ENCODE results near the gene SAG. TPM values are rescaled to one million over a fixed set of nuclear protein-coding genes. Genes with fewer than 3 reads are reported as not detected.

SAG gene
- total RNA-seq, 1 donor from 2014 or later: not detected

- DNase-seq (ENCODE audit: low spot score): no peak
Measured at GRCh38 chr2:233288663-233289062, 19.0 kb upstream of the SAG start.

- DNase-seq (ENCODE audit: low spot score): no peak
Measured at GRCh38 chr2:233289648-233290047, 18.0 kb upstream of the SAG start.

- DNase-seq (ENCODE audit: low spot score): no peak
Measured at GRCh38 chr2:233290051-233290845, 17.4 kb upstream of the SAG start.

- DNase-seq (ENCODE audit: low spot score): no peak
Measured at GRCh38 chr2:233295891-233296290, 11.7 kb upstream of the SAG start.

DNA sequence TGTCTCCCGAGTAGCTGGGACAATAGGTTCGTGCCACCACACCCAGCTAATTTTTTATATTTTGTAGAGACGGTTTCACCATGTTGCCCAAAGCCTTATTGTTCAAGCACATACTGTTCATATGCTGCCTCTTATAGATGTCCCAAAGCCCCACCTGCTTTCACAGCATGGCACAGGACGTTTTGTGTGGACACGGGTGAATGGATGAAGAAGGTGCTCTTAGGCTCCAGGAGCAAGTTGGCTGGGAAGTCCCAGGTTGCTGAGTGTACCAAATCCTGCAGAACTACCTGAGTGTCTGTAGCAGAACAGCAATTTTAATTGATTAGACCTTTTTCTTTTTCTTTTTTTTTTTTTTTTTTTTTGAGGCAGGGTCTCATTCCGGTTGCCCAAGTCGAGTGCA, 10.5 kb upstream of the SAG start:
- DNase-seq (ENCODE audit: low spot score): no peak

DNA sequence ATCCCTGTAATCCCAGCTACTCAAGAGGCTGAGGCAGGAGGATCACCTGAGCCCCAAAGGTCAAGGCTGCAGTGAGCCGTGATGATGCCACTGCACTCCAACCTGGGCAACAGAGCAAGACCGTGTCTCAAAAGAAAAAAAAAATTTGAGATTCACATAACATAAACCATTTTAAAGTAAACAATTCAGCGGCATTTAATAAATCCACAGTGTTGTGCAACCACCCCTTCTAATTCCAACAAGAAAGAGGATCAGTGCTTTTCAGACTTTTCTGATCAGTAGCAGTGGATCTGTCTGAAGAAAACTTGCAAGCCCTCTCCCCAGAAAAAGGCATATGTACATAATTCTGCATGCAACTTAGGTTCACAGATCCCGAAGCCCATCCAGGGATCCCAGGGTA, 7.2 kb upstream of the SAG start:
- DNase-seq (ENCODE audit: low spot score): no peak

- no peak for DNase-seq (ENCODE audit: low spot score)
Measured at GRCh38 chr2:233301248-233301647, 6.4 kb upstream of the SAG start.

DNA sequence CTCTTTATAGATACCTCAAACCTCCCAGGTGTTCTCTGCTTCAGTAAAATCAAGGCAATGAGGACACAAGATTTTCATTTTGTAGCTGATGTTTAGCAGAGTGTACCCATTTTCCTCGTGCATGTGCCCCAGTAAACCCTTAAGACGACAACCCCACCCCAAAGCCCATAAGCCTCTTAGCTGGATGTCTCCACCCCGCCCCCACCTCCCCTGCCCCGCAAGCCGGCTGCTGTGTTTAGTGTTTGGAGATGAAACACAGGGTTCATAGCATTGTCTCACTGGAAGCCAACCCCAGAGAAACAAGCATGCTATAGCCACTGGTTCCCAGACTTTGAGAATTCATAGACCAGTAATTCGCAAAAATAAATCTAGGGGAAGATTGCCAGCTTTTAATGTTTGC, 5.8 kb upstream of the SAG start:
- DNase-seq (ENCODE audit: low spot score): no peak

DNA sequence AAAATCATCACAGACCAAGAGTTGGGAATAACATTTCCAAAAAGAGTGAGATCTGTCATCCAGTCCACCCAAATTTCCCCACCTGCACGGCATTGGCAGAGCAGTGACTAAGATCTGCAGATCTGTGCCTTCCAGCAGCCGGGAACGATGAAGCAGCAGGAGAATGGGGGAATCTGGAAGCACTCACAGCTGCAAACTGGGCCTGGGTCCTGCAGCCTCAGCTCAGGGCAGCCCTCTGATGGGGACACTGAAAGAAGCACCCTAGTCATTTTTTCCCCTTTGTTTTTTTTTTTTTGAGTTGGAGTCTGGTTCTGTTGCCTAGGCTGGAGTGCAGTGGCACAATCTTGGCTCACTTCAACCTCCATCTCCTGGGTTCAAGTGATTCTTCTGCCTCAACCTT, 4.4 kb upstream of the SAG start:
- DNase-seq (ENCODE audit: low spot score): no peak

GRCh38 chr2:233311241-233311926, 3.8 kb downstream of the SAG start:
- DNase-seq (ENCODE audit: low spot score): no peak

- no peak for DNase-seq (ENCODE audit: low spot score)
Measured at GRCh38 chr2:233312874-233313273, 5.3 kb downstream of the SAG start.

- no peak for DNase-seq (ENCODE audit: low spot score)
Measured at GRCh38 chr2:233314180-233314925, 6.7 kb downstream of the SAG start.

DNA sequence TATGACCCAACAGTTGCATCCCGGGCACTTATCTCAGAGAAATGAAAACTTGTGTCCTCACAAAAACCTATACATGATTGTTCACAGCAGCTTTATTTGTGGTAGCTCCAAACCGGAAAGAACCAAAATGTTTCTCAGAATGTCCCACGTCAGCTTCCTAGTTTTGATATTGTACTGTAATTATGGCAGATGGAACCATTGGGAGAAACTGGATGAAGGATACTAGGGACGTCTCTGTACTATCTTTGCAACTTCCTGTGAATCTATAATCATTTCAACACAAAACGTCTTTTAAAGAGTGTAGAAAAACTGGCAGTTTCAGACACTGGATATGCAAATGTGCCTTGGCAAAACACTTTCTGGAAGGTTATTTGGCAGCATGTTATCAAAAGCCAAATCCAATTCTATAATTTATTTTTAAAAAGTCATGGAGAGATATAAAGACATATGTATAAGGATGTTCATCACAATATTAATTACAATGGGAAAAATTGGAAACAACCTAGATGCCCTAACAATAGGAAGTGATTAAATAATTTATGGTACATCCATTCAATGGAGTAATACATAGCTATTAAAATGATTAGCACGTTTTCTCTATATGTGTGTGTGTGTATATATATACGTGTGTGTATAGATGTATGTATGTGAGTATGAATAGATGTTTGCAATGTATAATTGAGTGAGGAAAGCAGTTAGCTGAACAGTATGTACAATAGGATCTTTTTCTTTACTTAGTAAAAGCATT, 9.8 kb downstream of the SAG start:
- no peak for DNase-seq (ENCODE audit: low spot score)

DNA sequence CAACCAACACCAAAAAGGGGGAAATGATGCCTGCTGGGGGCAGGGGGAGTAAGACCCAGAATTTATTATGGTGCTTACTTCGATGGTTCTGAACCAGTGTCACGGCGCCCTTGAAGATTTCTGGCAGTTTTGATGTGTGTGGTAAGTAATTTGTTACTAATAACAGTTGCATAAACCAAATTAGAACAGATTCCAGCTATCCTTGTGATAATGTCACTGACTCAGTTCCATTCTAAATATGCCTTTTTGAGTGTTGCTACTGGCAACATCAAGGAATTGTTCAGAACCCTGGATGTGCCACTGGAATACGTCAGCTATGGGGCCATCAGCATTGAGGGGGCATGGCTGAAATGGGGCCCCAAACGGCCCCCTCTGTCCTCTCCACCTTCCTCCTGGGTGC, 11.6 kb downstream of the SAG start:
- no peak for DNase-seq (ENCODE audit: low spot score)

- no peak for DNase-seq (ENCODE audit: low spot score)
Measured at GRCh38 chr2:233320470-233320869, 12.9 kb downstream of the SAG start.

DNA sequence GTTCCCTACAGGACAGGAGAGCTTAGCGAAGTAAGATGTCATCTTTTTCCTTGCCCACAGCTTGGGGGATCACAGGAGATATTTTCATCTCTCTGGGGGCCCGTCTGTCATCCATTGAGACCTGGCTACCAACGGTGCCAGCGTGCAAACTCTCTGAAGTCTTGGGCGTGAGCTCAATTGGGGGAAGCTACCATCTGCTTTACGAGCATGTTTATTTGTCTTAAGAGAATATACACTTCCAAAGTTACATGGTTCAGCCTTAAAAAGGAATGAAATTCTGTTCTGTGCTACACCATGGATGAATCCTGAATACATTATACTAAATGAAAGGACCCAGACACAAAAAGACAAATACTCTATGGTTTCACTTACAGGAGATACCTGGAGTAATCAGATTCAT, 13.6 kb downstream of the SAG start:
- DNase-seq (ENCODE audit: low spot score): no peak

- no peak for DNase-seq (ENCODE audit: low spot score)
Measured at GRCh38 chr2:233323851-233324250, 16.2 kb downstream of the SAG start.

DNA sequence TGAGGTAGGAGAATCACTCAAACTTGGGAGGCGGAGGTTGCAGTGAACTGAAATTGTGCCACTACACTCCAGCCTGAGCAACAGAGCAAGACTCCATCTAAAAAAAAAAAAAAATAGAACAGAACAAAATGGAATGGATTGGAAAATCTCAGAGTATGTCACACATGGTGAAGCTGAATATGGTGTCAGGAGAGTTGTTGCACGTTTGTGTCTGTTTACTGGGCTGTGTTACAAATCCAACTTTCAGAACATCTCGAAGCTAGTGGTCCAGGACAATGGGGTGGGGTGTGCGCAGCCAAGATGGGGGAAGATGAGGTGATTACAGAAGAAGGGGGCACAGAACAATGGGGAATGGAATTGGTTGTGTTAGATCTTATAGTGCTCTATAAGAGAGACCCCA, 17.6 kb downstream of the SAG start:
- DNase-seq (ENCODE audit: low spot score): no peak

- DNase-seq (ENCODE audit: low spot score): no peak
Measured at GRCh38 chr2:233325814-233326213, 18.2 kb downstream of the SAG start.

- DNase-seq (ENCODE audit: low spot score): no peak
Measured at GRCh38 chr2:233326500-233326899, 18.9 kb downstream of the SAG start.

GRCh38 chr2:233328922-233329321, 21.3 kb downstream of the SAG start:
- no peak for DNase-seq (ENCODE audit: low spot score)

DNA sequence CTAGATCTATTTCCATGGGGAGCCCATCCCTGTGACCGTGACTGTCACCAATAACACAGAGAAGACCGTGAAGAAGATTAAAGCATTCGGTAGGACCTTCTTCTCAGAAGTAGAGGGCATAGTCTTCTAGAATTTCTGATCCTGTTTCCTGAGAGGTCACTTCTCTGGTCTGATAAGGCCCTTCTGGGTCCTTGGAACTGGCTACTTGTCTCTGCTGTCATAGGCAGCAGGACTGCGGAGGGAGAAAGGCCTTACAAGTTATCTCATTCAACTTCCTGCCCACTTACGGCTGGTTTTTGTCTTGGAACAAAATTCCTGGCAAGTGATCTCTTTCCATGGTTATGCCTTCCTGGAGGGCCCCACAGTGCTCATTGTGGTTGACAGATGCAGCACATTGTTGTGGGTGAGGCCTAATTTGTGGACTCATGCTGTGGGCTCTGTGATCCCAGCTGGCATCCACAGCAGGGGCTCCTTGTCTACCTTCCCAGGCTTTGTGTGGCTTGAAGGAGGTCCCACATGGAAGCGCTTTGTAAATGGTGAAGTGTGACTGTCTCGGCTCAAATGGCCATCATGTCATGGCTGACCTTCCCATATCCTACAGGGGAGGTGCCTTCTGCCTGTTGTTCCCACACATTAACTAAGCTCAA, 22.0 kb downstream of the SAG start:
- DNase-seq (ENCODE audit: low spot score): no peak
